Left ventricle myocardium superior (tissue), 1 donor: Measurements from ENCODE around the gene FIZ1. TPM values are rescaled to one million over a fixed set of nuclear protein-coding genes. Genes with fewer than 3 reads are reported as not detected.
"Not testable (repeated sequence)": the region's sequence is repeated elsewhere in the genome, so short reads cannot be mapped to it uniquely, and the experiment has no call there.

Experiments
- ATAC-seq: fragments of 200-7000 bp; cut with Tn5 transposase; one replicate; pipeline ENCODE4 v1.9.1; 2020; ENCODE audit warnings: mild to moderate bottlenecking, moderate library complexity
- DNase-seq: peaks from one replicate; pipeline ENCODE4 v3.0.0-alpha.2; 2020
- intact Hi-C: fragments of 100-400 bp; cut with micrococcal nuclease; formaldehyde crosslinking; loops from one replicate; pipeline ENCODE4 v1.11.0; 2022
- total RNA-seq: library from RNA; stranded (reverse); fragmentation: NEBNext Ultra II Directional; extraction: Animal tissue kit (Norgen Biotek cat#: 25700); gene quantifications from one replicate; pipeline ENCODE4 v1.2.1, GENCODE V29; 2021
- donor health status: DM: no; HTN: yes; CAD: no; lungs with severe emphysema.

The FIZ1 gene
- total RNA-seq, 1 donor from 2014 or later = 16.3 TPM

DNA sequence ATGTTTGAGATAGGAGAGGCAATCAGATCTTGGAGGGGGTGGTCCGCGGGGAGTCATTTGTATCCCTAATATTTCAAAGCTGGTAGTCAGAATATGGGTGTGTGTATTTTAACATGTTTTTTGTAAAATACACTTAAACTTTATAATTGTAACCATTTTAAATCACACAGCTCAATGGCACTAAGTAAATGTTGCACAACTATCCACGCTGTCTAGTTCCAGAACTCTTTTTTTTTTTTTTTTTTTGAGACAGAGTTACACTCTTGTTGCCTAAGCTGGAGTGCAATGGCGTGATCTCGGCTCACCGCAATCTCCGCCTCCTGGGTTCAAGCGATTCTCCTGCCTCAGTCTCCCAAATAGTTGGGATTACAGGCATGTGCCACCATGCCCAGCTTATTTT, 15.4 kb downstream of the FIZ1 start:
- ATAC-seq, intact Hi-C loops, DNase-seq: not testable (repeated sequence)

- DNase-seq, ATAC-seq, intact Hi-C loops: not testable (repeated sequence)
These were observed 17.0 kb downstream of the FIZ1 start for GRCh38 chr19:55582284-55582683.

DNA sequence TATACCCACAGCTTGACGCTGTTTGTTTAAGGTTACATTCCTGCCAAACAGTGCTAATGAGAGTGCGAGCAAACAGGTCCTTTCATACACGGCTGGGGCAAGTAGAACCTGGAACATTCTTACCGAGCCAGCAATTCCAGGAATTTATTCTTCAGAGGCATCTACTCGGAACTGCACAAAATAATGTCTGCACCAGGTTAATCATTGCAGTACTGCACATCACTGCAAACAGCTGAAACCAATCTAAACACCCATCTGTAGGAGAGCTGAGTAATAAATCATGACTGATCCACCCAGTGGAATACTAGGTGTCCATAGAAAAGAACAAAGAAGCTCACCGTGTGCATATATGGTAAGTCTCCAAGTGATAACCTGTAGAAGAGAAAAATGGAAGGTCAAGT, 17.5 kb downstream of the FIZ1 start:
- no peak for DNase-seq
- ATAC-seq = no peak
- intact Hi-C loops = loop anchor here (2.0 kb wide), 1 partner anchor 35 kb away; no protein-coding TSS in a partner anchor

DNA sequence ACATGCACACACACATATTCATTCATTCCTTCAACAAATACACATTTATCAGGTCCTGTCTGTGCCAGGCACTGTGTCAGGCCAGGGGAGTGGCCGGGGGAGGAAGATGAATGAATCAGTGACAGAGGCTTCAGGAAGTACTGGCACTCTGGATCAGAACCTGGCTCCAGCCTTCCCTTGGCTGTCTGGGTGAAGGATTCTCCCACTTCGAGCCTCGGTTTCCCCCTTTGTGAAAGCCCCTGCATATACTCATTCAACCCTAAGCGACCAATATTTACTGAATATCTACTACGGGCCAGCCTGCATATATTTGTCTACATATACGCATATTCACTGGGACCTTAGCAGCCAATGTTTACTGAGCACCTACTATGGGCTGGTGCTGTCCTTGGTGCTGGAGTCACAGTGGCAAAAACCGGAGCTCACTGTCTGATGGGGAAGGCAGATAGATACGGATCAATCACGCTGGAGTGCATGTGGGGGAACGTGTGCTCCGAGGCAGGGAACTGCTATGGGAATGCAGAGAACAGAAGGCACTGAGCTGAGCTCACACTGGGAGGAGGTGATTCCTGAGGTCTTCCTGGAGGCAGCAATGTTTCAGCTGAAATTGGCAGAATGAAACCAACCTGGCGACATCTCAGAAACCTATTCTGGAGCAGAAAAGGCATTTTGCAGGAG, 18.0 kb downstream of the FIZ1 start:
- ATAC-seq (no peak), DNase-seq (no peak)
- intact Hi-C loops = loop anchor here (2.0 kb wide), 1 partner anchor 34 kb away; no protein-coding TSS in a partner anchor

DNA sequence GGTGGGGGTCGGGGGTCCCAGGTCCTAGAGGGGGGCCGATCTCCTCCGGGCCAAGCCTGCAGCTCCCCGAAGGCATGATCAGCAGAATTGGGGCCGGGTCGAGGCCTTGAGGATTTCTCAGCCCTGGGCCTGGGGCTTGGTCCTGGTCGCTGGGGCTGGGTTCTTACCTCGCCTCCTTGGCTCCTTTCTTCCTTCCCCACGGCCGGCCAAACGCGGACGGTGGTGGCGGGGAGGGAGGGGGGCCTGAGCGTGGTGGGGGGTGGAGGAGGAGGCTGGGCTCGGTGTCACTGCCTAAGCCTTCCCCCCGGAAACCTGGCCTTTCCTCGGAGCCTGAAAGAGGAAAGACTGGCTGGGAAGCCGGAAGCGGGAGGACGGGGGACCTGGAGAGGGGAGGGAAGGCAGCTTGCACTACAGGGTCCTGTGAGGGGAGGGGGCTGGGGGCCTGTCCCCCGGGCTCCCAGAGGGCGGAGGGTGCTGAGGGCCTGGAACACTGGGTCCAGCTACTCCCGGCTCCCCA, 18.6 kb downstream of the FIZ1 start, which contains the start of gene ZNF579:
Gene ZNF579 (minus strand): TSS at position 221 of the 517 bp plus-strand sequence. CDS start 1,209 bp downstream, outside the sequence.
- ATAC-seq (peak; percentile 89), DNase-seq (peak; percentile 89)
- intact Hi-C loops = loop anchor here (2.0 kb wide), 1 partner anchor 34 kb away; no protein-coding TSS in a partner anchor

GRCh38 chr19:55579766-55580621, 19.3 kb downstream of the FIZ1 start:
- DNase-seq = peak; percentile 37
- intact Hi-C loops = loop anchor here (2.0 kb wide), 1 partner anchor 33 kb away; no protein-coding TSS in a partner anchor
- ATAC-seq = peak; percentile 69

DNA sequence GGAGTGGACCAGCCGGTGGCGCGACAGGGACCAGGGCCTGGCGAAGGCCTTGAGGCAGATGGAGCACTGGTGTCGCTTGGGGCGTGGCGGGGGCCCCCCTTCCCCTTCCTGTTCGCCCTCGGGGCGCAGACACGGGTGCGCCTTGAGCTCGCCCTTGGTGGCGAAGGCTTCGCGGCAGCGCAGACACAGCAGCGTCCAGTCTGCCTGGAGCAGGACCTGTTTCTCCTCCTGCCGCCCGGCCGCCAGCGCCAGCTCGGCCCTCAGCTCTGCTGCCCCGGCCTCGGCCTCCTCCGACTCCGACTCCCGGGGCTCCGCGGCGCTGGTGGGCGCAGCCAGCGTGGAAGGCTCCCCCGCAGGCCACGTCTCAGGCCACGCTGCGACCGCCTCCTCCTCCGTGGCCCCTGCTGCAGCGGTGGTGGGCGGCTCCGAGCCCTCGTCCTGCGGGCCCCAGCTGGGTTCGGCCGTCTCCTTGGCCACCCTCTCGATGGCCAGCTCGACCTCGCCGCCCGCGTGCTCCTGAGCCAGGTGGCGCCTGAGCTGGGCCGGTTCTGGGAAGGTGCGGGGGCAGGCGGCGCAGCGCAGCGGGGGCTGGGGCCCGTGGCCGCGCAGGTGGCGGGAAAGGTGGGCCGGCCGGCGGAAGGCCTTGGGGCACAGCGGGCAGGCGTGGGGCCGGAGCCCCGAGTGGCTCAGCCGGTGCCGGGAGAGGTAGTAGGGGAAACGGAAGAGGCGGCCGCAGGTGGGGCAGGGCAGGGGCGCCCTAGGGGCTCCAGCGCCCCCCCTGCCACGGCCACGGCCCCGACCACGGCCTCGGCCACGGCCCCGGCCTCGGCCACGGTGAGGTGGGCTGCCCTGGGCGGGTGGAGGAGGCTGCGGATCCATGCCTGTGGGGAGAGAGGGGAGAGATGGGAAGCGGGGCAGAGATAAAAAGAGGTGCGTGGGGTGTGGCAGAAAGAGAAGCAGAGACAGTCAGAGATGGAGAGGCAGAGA, 20.3 kb downstream of the FIZ1 start:
- DNase-seq = peak; percentile 33
- ATAC-seq = no peak
- intact Hi-C loops = no loop called here

GRCh38 chr19:55578031-55578760, 21.1 kb downstream of the FIZ1 start:
- no peak for DNase-seq
- no peak for ATAC-seq

GRCh38 chr19:55576746-55577145, 22.6 kb downstream of the FIZ1 start:
- DNase-seq = no peak
- no peak for ATAC-seq
- intact Hi-C loops = no loop called here

More at GRCh38 chr19:55578031-55578760, 21.1 kb downstream of the FIZ1 start:
- intact Hi-C loops = no loop called here

DNA sequence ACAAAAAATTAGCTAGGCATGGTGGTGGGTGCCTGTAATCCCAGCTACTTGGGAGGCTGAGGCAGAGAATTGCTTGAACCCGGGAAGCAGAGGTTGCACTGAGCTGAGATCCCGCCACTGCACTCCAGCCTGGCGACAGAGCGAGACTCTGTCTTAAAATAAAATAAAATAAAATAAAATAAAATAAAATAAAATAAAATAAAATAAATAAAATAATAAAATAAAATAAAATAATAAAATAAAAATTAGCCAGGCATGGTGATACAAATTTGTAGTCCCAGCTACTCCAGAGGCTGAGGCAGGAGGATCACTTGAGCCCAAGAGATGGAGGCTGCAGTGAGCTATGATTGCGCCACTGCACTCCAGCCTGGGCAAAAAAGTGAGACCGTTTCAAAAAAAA, 25.4 kb downstream of the FIZ1 start:
- DNase-seq, intact Hi-C loops, ATAC-seq: not testable (repeated sequence)

DNA sequence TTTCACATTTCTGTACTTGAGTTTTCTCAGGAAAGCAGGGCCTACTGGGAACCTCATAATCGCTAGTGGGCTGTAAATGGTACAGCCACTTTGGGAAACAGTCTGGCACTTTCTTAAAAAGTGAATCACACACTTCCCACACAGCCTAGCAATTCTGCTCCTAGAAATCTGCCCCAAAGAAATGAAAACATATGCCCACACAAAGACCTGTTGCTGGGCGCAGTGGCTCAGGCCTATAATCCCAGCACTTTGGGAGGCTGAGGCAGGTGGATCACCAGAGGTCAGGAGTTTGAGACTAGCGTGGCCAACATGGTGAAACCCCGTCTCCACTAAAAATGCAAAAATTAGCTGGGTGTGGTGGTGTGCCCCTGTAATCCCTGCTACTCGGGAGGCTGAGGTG, 29.8 kb downstream of the FIZ1 start:
- ATAC-seq, intact Hi-C loops, DNase-seq: not testable (repeated sequence)

GRCh38 chr19:55567708-55568328, 31.5 kb downstream of the FIZ1 start:
- no peak for ATAC-seq
- no peak for DNase-seq
- intact Hi-C loops = no loop called here

DNA sequence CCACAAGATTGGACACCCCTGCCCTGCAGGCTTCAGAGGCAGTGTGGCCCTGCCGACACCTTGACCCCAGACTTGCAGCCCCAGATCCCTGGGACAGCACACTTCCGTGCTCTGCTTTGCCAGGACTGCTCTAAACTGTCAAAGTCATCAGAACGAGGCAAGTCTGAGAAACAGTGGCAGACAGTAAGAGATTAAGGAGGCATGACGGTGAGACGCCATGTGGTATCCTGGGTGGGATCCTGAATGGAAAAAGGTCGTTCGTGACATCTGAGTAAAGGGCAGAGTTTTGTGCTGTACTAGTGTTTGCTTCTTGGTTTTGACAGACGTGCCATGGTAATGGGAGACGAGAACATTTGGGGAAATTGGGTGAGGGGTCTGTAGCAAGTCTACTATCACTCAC, 32.5 kb downstream of the FIZ1 start:
- ATAC-seq (no peak), DNase-seq (no peak)
- intact Hi-C loops = no loop called here

GRCh38 chr19:55563261-55563690, 36.0 kb downstream of the FIZ1 start:
- ATAC-seq (peak; percentile 93), DNase-seq (peak; percentile 85)
- intact Hi-C loops = no loop called here

- no peak for ATAC-seq
- intact Hi-C loops = no loop called here
These were observed 39.6 kb downstream of the FIZ1 start for GRCh38 chr19:55559684-55560083.

GRCh38 chr19:55554741-55555152, 44.6 kb downstream of the FIZ1 start:
- intact Hi-C loops = no loop called here
- ATAC-seq (no peak), DNase-seq (no peak)

More at GRCh38 chr19:55559684-55560083, 39.6 kb downstream of the FIZ1 start:
- DNase-seq = no peak

- intact Hi-C loops = no loop called here
- no peak for ATAC-seq
- no peak for DNase-seq
These were observed 45.0 kb downstream of the FIZ1 start for GRCh38 chr19:55554302-55554701.
